Measurements from ENCODE around the gene EIF3I.

Gene EIF3I

DNA sequence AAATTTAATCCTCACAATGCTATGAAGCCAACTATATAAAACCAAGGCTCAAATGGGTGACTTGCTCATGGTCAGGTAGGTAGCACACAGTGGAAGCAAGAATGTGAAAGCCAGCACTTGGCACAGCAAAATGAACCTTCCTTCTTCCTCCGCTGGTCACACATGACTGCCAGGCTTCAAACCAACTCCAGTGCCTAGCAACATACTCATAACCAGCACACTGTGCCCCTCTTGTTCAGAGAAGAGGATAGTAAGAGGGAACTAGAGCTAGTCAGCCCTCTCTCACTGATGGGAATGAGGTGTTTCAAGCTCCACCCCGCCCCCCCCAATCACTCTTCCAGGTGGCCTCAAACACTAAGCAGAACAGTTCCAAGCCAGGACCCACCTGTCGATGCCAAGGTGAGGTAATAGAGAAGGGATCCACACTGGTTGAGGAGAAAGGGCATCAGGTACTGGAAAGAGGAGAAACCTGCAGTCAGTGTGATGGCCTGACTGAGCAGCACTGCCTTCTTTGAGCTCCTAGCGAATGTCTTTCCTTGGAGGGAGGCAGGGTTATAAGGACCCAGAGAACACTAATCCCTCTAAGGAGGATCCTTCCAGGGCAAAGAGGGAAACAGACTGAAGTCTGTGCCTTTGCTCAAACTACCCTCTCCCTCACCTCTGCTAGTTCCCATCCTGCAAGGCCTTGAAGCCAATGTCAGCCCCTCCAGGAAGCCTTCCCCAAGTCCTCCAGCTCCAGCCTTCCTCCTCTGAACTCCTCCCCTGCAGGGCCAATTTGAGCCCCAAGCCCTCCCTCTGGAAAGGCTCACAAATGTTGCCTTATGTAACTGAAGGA lies 1.2 kb upstream of the EIF3I start:
- no peak for DNase-seq
- no peaks in the 10 kb centered on the region for H3K27me3 ChIP-seq (replicated peaks)
- H3K36me3 ChIP-seq (replicated peaks) = peaks cover 17% of the 10 kb centered on the region
- no peak overlapping the region for H3K27ac ChIP-seq
- in situ Hi-C loops (cut with HindIII; ENCODE audit: low pct_ligation_motif_present, low sequenced_read_pairs) = no loop called here
- TF ChIP-seq, protein P1, sequence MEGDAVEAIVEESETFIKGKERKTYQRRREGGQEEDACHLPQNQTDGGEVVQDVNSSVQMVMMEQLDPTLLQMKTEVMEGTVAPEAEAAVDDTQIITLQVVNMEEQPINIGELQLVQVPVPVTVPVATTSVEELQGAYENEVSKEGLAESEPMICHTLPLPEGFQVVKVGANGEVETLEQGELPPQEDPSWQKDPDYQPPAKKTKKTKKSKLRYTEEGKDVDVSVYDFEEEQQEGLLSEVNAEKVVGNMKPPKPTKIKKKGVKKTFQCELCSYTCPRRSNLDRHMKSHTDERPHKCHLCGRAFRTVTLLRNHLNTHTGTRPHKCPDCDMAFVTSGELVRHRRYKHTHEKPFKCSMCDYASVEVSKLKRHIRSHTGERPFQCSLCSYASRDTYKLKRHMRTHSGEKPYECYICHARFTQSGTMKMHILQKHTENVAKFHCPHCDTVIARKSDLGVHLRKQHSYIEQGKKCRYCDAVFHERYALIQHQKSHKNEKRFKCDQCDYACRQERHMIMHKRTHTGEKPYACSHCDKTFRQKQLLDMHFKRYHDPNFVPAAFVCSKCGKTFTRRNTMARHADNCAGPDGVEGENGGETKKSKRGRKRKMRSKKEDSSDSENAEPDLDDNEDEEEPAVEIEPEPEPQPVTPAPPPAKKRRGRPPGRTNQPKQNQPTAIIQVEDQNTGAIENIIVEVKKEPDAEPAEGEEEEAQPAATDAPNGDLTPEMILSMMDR (IDR thresholded peaks at IDR 0.05; ENCODE audit: low read depth, low read length, missing control alignments) = no peak
- H3K4me3 ChIP-seq (ENCODE audit: low read depth, low read length) = peak overlapping the region; percentile 95

DNA sequence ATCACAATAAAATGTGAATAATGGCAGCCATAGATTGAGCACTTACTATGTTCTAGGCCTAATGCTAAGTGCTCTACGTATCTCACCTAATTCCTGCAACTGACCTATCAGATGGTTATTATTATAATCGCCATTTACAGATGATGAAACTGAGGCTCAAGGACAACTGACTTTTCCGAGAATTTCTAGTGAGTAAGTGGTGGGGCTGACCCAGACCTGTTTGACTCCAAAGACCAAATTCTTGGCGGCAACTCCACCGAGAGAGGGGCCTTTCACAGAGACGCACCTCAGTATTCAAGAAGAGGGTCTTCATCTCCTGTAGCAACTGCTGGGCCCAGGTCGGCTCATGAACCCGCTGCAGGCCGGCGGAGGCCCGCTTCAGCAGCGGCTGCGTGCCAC lies 627 bp upstream of the EIF3I start:
- in situ Hi-C loops (cut with HindIII; ENCODE audit: low pct_ligation_motif_present, low sequenced_read_pairs) = no loop called here
- peaks cover 21% of the 10 kb centered on the region for H3K36me3 ChIP-seq (replicated peaks)
- peak overlapping the region; percentile 93 for H3K27ac ChIP-seq
- TF ChIP-seq, protein P1 (IDR thresholded peaks at IDR 0.05; ENCODE audit: low read depth, low read length, missing control alignments) = no peak
- DNase-seq = no peak
- H3K4me3 ChIP-seq (ENCODE audit: low read depth, low read length) = peak overlapping the region; percentile 95
- H3K27me3 ChIP-seq (replicated peaks) = no peaks in the 10 kb centered on the region

DNA sequence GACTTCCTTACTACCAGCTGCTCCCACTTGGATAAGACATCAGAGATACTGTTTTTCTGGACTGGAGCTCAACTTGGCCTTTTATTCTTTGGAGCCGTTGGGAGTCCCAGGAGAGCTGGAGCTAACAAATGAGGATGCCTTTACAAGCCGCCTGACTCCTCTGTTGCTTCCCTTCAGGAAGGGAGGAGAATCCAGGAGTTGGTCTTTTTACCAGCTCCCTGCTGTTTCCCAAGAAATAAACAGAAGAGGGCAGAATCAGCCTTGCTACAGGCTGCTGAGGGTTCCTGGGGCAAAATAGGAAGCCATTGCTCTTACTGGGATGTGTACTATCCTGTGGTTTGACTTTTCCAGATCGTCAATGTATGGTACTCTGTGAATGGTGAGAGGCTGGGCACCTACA lies 1.5 kb downstream of the EIF3I start:
- Histone ChIP-seq H3K36me3 (replicated peaks) (peaks cover 35% of the 10 kb centered on the region), H3K27me3 (replicated peaks) (no peaks in the 10 kb centered on the region), H3K4me3 (ENCODE audit: low read depth, low read length) (no peak overlapping the region), H3K27ac (no peak overlapping the region)
- in situ Hi-C loops (cut with HindIII; ENCODE audit: low pct_ligation_motif_present, low sequenced_read_pairs) = no loop called here
- peak; percentile 33 for DNase-seq
- TF ChIP-seq, protein P1 (IDR thresholded peaks at IDR 0.05; ENCODE audit: low read depth, low read length, missing control alignments) = peak; percentile 28

DNA sequence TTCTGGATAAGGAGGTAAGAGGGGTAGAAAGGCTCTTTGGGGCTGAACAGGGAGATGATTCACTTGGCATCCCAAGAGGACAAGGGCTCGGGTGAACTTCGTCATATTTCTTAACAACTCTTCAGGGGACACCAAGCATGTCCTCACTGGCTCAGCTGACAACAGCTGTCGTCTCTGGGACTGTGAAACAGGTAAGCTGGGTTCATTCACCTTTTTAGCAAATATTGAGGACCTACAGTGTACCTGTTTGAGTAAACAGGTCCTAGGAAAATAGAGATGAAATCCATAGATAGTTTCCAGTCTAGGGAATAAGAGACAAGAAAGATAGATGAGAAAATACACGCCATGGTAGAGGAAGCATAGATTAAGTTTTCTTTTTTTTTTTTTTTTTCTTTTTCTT lies 2.1 kb downstream of the EIF3I start:
- in situ Hi-C loops (cut with HindIII; ENCODE audit: low pct_ligation_motif_present, low sequenced_read_pairs) = no loop called here
- Histone ChIP-seq H3K4me3 (ENCODE audit: low read depth, low read length) (no peak overlapping the region), H3K36me3 (replicated peaks) (peaks cover 41% of the 10 kb centered on the region), H3K27me3 (replicated peaks) (no peaks in the 10 kb centered on the region), H3K27ac (no peak overlapping the region)
- TF ChIP-seq, protein P1 (IDR thresholded peaks at IDR 0.05; ENCODE audit: low read depth, low read length, missing control alignments) = no peak
- no peak for DNase-seq

DNA sequence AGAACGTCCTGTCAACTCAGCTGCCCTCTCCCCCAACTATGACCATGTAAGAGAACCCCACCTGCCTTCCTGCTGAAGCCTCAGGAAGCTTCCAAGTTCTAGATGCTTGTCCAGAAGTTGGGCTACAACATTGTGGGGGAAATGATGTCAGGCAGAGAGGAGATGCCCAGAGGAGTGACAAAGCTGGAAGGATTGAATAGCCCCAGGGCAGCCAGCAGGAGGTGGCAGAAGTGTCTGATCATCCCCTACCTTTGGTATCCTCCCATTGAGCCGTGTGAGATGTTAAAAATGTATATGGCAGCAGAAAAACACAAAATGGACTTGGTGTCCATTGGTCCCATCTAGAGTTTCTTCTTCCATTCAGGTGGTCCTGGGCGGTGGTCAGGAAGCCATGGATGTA lies 6.6 kb downstream of the EIF3I start:
- no peak overlapping the region for H3K4me3 ChIP-seq (ENCODE audit: low read depth, low read length)
- in situ Hi-C loops (cut with HindIII; ENCODE audit: low pct_ligation_motif_present, low sequenced_read_pairs) = no loop called here
- no peak overlapping the region for H3K27ac ChIP-seq
- TF ChIP-seq, protein P1 (IDR thresholded peaks at IDR 0.05; ENCODE audit: low read depth, low read length, missing control alignments) = no peak
- DNase-seq = no peak
- no peaks in the 10 kb centered on the region for H3K27me3 ChIP-seq (replicated peaks)
- H3K36me3 ChIP-seq (replicated peaks) = peaks cover 63% of the 10 kb centered on the region
